Sciatic nerve (tissue), 2 donors: ENCODE data around the gene TXNDC15. TPM values are rescaled to one million over a fixed set of nuclear protein-coding genes. Genes with fewer than 3 reads are reported as not detected.
A peak's percentile ranks its signal among the peaks of the same experiment; 100 is the strongest.

Experiments used
- ATAC-seq: fragments of 200-7000 bp; cut with Tn5 transposase; one replicate; pipeline ENCODE4 v1.9.1; 2020; ENCODE audit warnings: mild to moderate bottlenecking, moderate library complexity
- DNase-seq: peaks from one replicate; pipeline ENCODE4 v3.0.0-alpha.2; 2020; ENCODE audit warnings: low spot score
- intact Hi-C: fragments of 100-400 bp; cut with DNase I; formaldehyde crosslinking; loops from one replicate; pipeline ENCODE4 v1.14.2; 2022
- total RNA-seq: library from RNA; stranded (reverse); fragmentation: NEBNext Ultra II Directional; extraction: Animal tissue kit (Norgen Biotek cat#: 25700); gene quantifications from one replicate; pipeline ENCODE4 v1.2.1, GENCODE V29; 2021
- donor health status: DM: no; HTN: no; CAD: no.
- donor health status: DM: no; HTN: no; CAD: no.

TXNDC15 gene
- total RNA-seq, 1 donor from 2014 or later, result 84.7 TPM

DNA sequence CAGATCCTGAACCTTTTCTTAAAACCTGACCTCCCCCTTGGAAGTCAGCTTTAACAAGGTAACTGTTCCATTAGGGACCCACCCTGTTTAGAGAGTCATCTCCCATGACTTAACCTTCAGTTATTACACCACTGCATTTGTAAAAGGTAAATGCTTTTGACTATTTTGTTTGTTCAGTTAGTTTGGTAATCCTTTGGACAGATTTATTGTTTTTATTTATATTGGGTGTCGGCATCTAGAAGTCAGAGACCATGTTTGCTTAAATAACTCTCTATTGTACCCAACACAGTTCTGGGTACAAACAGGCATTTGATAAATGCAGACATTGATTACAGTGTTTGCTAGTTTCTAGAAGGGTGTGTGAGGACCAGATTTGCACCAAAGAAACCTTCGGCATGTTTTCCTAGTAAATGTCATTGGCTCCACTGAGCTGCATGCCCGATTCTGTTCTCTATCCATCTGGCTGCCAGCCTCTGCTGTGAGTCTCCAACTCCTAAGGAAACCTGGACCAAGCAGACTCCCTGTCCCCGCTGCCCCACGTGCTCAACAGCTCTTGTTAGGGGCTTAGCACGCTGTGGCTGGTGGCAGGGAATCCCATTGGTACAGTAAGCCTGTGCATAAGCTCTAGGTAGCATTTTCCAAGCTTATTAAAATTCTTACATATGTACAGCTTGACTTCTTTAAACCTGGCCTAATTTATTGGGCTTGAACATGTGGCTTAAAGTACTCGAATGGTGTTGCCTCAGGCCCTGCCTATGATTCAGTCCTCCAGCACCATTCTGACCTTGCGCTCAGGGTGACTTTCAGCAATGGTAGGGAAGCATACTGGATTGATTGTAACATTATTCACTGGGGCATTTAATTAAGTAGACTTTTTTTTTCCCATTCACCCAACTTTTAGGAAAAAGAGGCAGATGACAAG is 37.4 kb downstream of the TXNDC15 start:
- intact Hi-C loops, result no loop called here
- ATAC-seq, result no peak
- no peak for DNase-seq

DNA sequence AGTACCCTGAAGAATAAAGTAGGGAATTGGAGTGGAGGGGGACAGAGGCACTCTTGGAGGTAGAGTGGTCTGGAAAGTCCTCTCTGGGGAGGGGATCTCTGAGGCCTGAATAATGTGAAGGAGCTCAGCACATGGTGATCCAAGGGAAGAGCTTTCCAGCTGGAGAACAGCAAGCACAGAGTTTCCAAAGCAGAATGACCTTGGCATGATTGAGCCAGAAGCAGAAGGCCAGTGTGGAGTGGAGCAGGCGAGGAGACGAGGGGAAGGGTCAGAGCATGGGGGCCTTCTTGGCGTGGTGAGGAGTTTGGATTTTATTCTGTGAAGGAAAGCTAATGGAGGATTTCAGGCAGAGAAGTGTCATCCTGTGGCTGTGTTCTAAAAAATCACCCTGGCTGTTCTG is 39.1 kb downstream of the TXNDC15 start:
- intact Hi-C loops, result no loop called here
- DNase-seq (no peak), ATAC-seq (no peak)

DNA sequence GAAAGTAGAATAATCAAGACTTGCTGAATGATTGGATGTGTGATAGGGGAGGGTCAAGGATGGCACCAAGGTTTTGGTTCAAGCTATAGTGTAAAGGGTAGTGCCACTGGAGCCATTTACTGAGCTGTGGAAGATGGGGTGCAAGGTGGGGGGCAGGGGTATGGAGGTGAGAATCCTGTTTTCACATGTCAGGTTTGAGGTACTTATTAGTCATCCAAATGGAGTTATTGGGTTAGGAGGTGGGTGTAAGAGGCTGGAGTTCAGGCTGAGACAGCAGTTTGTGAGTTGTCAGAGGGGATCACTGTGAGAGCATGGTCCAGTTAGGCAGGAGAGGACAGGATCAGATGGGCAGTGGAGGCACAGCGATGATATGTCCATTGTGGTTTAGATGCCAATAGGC is 39.6 kb downstream of the TXNDC15 start:
- ATAC-seq (no peak), DNase-seq (no peak)
- intact Hi-C loops, result no loop called here

DNA sequence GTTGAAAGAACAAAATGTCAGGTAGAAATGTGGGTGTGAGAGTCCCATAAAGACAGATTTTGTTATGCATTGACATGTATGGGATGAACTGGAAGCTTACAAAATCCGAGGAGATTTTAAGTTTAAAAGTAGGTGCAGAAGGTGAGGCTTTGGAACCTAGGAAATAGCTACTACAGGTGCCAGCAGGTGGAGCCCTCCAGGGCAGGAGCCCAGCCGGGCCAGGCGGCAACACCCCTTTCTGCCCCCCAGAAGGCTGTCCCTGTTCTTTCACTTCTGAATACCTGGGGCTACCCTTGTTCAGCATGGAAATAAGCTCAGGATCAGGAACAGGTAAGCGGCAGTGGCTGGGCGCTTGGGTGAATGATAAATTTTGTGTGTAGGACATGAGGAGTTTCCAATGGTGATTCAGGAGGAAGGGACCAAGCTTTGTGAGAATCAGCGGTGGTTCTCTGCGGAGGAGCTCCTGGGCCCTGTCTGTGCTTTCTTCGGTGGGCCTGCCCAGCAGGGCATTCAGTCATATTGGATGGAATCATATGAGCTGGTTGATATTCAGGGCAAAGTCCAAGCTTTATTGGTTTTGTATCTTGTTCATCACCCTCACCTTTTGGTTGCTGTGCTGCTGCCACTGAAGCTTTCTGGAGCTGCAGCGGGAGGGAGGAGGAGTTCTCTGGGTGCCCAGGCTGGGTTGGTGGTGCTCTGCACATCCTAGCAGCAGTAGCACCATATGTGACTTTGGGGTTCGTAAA is 43.1 kb downstream of the TXNDC15 start:
- intact Hi-C loops, result no loop called here
- no peak for ATAC-seq
- no peak for DNase-seq

DNA sequence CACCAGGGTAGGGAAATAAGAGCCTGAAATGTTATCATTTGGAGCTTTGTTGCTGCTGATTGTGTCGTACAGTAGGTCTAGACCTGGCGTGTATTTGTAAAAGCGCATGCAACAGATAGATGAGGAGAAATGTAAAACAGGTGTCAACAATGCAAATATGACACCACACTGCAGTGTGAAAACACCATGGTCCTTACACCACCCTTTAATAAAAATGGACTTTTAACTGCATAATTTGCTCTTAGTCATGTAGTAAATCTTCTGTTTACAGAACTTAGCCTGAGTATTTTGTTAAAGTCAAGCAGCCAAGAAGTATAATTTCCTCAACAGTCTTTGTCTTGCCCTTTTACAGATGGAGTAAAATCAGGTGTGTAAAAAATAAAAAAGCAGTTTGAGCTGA is 44.7 kb downstream of the TXNDC15 start:
- intact Hi-C loops, result no loop called here
- no peak for DNase-seq
- no peak for ATAC-seq

DNA sequence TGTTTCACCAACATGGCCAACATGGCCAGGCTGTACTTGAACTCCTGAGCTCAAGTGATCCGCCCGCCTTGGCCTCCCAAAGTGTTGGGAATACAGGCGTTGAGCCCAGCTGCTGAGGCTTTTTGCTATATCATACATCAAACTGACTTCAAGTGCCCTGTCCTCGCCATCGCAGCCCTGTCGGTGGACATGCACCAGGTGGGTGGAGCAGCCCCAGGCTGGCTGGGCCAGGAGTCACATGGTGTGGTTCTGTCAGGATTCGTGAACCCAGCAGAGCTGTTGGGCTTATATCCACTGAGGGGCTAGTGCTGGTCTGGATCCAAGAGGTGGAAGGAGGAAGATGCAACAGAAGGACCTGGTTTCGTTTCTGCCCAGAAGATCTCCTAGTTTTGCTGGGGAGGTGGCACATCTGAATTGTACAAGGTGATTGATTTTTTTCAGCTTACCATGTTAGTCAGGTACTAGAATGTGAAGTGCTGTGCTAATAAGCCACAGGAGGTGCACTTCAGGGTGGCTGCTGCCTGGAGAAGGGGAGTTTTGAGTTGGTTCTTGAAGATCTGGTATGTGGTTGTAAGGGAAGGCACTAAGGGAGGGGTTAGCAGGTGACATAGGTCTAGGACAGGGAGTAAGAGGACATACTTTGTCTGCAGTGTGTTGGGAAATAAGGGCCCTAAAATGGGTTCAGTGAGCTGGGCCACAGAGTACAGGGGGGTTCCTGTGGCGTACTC is 46.8 kb downstream of the TXNDC15 start:
- intact Hi-C loops, result no loop called here
- no peak for ATAC-seq

DNA sequence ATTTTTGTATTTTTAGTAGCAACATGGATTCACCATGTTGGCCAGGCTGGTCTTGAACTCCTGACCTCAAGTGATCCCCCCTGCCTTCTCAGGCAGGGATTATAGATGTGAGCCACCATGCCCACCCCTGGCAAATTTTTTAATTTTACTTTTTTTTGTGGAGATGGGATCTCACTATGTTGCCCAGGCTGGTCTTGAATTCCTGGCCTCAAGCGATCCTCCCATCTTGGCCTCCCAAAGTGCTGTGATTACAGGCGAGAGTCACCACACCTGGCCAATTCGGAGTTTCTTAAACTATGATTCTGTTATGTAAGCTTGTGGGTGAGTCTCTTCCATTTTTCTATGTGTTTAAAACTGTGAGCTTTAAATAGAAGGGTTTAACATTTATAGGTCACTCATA is 58.3 kb downstream of the TXNDC15 start:
- DNase-seq (no peak), ATAC-seq (no peak)
- intact Hi-C loops, result no loop called here

More for the DNA sequence above, 46.8 kb downstream of the TXNDC15 start:
- no peak for DNase-seq

DNA sequence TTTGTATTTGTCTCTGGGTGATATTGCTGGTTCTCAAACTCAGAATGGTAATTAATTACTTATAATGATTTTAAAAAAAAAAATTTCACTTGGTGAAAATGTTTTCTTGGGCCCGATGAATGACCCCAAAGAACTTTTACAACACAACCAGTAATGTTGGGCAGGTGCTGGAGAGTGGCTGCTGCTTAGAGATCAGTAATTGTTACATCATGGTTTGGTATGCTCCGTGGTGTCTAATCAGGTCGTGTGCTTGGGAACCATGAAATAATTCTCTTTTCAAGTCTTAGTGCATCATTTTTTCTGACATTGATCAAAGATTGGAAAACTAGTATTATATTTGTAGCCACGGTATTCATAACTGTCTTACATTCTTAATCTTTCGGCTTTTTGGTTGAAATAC is 60.0 kb downstream of the TXNDC15 start:
- ATAC-seq, result no peak
- intact Hi-C loops, result no loop called here
- no peak for DNase-seq

DNA sequence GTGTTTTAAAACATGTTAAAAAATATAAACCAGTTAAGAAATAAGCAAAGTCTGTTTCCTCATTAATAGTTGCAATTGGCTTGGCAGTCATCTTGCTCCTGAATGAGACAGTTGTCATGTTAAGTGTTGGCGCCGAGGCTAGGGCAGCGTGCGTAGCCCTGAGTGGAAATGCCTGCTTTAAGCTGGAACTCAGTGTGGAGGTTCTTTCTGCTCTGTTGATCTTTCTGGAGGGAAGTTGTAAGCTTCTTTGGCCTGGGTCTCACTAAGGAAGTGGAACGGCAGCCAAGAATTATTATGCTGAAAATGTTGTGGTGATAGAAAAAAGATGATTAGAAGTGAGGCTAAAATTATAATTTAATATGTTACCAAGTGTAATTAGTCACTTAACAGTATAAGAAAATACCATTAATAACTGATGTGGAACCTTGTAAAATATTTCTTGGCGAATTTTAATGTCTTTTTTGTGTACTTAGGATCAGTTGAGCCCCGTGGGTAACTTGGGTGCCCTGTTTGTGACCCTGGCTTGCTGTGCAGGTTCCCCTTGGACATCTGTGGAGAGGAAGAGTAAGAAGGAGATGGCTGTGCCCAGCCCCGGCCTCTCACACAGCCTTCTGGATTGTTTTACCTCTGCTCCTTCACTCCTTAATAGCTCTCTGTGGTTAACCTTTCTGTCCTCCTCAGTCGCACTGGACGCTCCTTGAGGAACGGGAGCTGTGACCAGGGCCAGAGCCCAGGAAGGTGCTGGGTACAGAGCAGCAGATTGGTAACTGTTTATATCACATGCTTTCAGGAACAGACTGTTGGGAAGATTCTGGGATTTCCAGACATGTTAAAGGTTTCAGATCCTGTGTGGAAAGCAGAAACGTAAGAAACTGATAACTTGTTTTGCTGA is 61.8 kb downstream of the TXNDC15 start:
- intact Hi-C loops, result loop anchor here (5.0 kb wide), 1 partner anchor 1814 kb away; no protein-coding TSS in a partner anchor
- DNase-seq, result no peak
- ATAC-seq, result peak; percentile 71

DNA sequence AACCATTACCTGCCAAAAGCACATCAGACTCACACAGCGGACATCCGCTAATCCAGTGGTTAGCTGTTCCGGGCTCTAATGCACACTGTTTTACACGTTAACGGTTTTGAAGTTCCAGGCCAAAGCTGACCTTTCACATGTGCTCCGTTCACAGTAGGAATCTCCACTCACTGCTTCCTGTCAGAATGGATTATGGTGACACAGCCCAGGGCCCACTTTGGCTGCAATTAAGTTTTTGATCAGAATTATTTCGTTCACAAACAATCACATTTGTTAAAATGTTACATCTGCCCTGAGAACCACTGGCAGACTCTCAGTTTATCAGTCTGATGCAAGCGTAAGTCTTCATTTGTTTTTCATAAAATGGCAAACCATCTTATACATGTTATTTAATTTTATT is 63.4 kb downstream of the TXNDC15 start:
- ATAC-seq (no peak), DNase-seq (no peak)
- intact Hi-C loops, result loop anchor here (5.0 kb wide), 1 partner anchor 1815 kb away; no protein-coding TSS in a partner anchor

DNA sequence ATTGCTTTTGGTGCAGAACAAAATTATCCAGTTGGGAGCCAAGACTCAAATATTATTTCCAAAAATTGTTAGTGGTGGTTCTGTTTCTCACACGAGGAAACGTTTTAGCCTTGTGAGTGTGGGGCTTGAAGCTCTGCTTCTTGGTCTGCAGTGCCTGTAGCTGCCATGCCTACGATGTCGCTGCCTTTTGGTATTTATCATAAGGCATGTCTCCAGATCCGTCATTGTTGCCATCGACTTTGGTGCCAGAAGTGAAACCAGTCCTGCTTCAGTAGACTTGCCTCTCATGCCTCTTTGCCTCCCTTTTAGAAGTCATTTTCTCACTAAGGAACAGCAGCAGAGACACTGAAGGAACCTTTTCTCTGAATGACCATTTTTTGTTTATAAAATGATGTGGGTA is 63.9 kb downstream of the TXNDC15 start:
- no peak for DNase-seq
- intact Hi-C loops, result loop anchor here (5.0 kb wide), 1 partner anchor 1816 kb away; no protein-coding TSS in a partner anchor
- no peak for ATAC-seq

DNA sequence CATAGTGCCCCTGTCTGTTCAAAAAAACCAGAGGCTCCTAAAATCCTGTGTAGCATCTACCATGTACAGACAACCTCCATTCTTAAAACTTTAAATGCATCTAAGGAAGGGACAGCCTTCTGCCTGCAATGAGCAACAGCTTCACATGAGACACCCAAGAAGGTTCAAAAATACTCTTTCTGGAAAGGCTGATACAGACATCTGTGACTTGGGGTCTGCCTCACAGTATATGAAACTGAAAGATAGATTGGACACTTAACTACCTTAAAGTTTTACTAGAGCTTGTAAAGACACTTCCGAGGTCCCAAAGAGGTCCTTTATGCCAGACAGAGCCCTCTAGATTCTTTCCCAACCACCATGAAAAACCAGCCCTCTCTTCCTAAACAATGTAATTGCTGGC is 65.3 kb downstream of the TXNDC15 start:
- intact Hi-C loops, result loop anchor here (5.0 kb wide), 1 partner anchor 1817 kb away; no protein-coding TSS in a partner anchor
- no peak for ATAC-seq
- no peak for DNase-seq

DNA sequence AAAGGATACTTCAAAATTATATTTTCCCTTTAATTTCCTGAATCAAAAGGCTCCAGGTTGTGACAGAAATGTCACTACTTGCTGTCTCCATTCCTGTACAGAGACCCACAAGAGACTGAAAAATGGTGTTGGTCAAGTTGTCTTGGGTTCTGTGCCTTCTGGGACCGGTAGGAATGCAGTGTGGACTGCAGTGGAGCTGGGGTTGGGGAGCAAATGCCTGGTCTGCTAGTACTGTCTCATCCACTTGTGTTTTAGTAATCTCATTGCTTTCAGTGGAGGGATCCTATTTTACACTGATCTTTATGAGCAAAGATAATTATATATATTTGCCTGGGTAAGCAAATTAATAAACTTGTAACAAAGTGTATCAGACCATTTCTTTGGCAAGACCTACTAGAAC is 69.4 kb downstream of the TXNDC15 start:
- DNase-seq (no peak), ATAC-seq (no peak)
- intact Hi-C loops, result no loop called here

DNA sequence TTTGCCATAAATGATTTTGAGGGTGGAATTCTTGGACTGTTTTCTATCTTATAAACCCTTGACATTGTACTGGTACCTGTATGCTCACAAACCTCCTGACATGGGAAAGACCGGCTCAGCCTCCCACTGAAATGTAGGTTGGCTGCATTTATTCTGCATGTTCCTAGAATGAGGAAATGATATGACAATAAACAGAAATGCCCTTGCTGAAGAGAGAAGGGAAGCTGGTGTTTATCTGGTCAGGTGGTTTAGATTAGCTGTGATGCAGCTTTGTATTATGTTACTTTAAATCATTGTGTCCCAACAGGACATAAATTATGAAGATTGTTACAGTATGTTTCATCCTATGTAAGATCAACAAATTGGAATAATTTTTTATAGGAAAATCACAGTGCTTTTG is 70.5 kb downstream of the TXNDC15 start:
- ATAC-seq (no peak), DNase-seq (no peak)
- intact Hi-C loops, result no loop called here

DNA sequence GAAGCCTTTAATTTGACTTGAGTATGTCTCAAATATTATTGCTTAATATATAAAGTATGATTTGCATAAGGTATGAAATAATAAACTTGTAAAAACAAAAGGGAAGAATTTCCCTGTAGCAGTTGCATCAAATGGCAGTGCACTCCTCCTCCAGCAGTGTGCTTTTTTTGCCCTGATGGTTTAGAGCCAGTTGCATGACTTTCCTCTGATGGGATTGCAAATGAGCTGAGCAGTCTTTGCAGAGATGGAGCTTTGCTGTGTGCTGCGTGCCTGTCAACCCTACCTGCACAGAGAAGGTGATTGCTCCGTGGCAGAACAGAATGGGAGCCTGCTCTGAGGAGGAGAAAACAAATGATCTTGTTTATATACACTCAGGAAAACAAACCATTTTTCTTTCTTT is 70.9 kb downstream of the TXNDC15 start:
- intact Hi-C loops, result no loop called here
- no peak for ATAC-seq
- DNase-seq, result no peak

DNA sequence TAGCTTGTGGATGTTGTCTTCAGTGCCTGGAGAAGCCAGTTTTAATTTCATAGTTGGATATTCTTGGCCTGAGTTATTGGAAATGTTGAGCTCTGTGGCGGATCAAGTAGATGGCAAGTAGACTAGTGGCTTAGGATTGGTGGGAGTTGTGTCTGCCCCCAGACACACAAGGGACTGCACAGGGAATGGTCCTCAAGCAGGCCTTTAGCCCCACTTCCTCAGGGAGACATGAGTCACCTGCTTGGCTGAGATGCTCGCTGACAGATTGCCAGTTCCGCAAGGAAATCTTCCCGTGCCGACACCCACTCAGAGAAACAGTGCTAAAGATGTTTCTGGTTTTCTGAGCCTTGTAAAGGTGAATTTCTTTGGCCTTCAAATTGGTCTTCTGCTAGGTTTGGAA is 74.7 kb downstream of the TXNDC15 start:
- DNase-seq (no peak), ATAC-seq (no peak)
- intact Hi-C loops, result no loop called here

DNA sequence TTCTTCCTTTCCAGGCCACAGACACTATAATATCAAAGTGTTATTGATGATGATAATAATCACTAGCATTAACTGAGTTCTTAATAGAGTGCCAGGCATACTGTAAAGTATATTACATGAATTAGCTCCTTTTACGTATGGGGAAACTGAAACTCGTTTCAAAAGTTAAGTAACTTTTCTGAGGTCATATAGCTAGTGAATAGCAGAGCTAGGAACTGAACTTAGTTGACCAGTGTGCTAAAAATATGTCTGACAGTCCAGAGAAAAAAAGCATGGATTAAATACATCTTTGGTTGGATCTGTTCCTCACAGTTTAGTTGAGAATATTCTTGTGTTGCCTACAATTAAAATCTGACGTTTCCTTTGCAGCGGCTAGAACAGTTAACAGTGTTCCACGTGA is 75.1 kb downstream of the TXNDC15 start:
- ATAC-seq (no peak), DNase-seq (no peak)
- intact Hi-C loops, result no loop called here
